ENCODE data around the gene OGFR. TPM values are rescaled to one million over a fixed set of nuclear protein-coding genes. Genes with fewer than 3 reads are reported as not detected.

Gene OGFR
- total RNA-seq, 6 experiments from 2014 or later, result 40.7 to 48.1 (median 47.0) TPM

- intact Hi-C loops (cut with DNase I), result no loop called here
- ATAC-seq (no peak), DNase-seq (no peak)
- H3K27me3 ChIP-seq, result no peaks in the 10 kb centered on the region
- H3K27ac ChIP-seq, result peak overlapping the region in 1 of 3 donors; percentile 93
- TF ChIP-seq POLR2A (IDR thresholded peaks at IDR 0.05), result no peak
- no peak for TF ChIP-seq CTCF (IDR thresholded peaks at IDR 0.05)
- H3K4me3 ChIP-seq, result peak overlapping the region; percentile 83 to 99 (median 98)
- H3K9me3 ChIP-seq, result no peaks in the 10 kb centered on the region
- peaks cover 0 to 37% (median 10%) of the 10 kb centered on the region in 4 donors for H3K4me1 ChIP-seq
- 27% methylated on average over 8 of the region's 25 CpGs for WGBS (ENCODE audit: insufficient coverage, low coverage, low lambda C conversion rate, missing lambda C conversion rate)
- H3K36me3 ChIP-seq, result peaks cover 2 to 37% (median 14%) of the 10 kb centered on the region in 4 donors
Observed at GRCh38 chr20:62804021-62804626, 511 bp upstream of the OGFR start.

GRCh38 chr20:62805155-62805710 is 598 bp downstream of the OGFR start:
- H3K27ac ChIP-seq, result peak overlapping the region; percentile 91 to 97 (median 93)
- H3K36me3 ChIP-seq, result peaks cover 7 to 37% (median 18%) of the 10 kb centered on the region in 4 donors
- ATAC-seq (peak in 1 of 4 donors; percentile 21), DNase-seq (no peak)
- intact Hi-C loops (cut with DNase I), result no loop called here
- peak overlapping the region; percentile 83 to 99 (median 98) for H3K4me3 ChIP-seq
- peaks cover 0 to 37% (median 10%) of the 10 kb centered on the region in 4 donors for H3K4me1 ChIP-seq
- H3K27me3 ChIP-seq, result no peaks in the 10 kb centered on the region
- no peaks in the 10 kb centered on the region for H3K9me3 ChIP-seq
- 0% methylated on average over 7 of the region's 58 CpGs for WGBS (ENCODE audit: insufficient coverage, low coverage, low lambda C conversion rate, missing lambda C conversion rate)
- no peak for TF ChIP-seq POLR2A (IDR thresholded peaks at IDR 0.05)
- no peak for TF ChIP-seq CTCF (IDR thresholded peaks at IDR 0.05)

- TF ChIP-seq POLR2A (IDR thresholded peaks at IDR 0.05) (peak; percentile 49), CTCF (IDR thresholded peaks at IDR 0.05) (no peak)
- WGBS (ENCODE audit: insufficient coverage, low coverage, low lambda C conversion rate, missing lambda C conversion rate), result 5% methylated on average over 10 of the region's 25 CpGs
- intact Hi-C loops (cut with DNase I), result no loop called here
- Histone ChIP-seq H3K4me1 (peaks cover 0 to 37% (median 10%) of the 10 kb centered on the region in 4 donors), H3K27ac (peak overlapping the region; percentile 91 to 97 (median 93)), H3K4me3 (peak overlapping the region; percentile 83 to 99 (median 98)), H3K27me3 (no peaks in the 10 kb centered on the region), H3K36me3 (peaks cover 7 to 37% (median 24%) of the 10 kb centered on the region in 4 donors), H3K9me3 (no peaks in the 10 kb centered on the region)
- ATAC-seq (peak; percentile 69 to 78 (median 74)), DNase-seq (peak; percentile 80 to 91 (median 90))
Observed at GRCh38 chr20:62805711-62806382, 1.2 kb downstream of the OGFR start.

GRCh38 chr20:62806383-62807050 is 1.9 kb downstream of the OGFR start:
- H3K4me1 ChIP-seq, result peaks cover 0 to 37% (median 10%) of the 10 kb centered on the region in 4 donors
- peak overlapping the region; percentile 83 to 99 (median 98) for H3K4me3 ChIP-seq
- H3K27ac ChIP-seq, result peak overlapping the region; percentile 91 to 97 (median 93)
- TF ChIP-seq CTCF (IDR thresholded peaks at IDR 0.05) (no peak), POLR2A (IDR thresholded peaks at IDR 0.05) (no peak)
- no peaks in the 10 kb centered on the region for H3K9me3 ChIP-seq
- no peak for DNase-seq
- WGBS (ENCODE audit: insufficient coverage, low coverage, low lambda C conversion rate, missing lambda C conversion rate), result 19% methylated on average over 3 of the region's 11 CpGs
- H3K36me3 ChIP-seq, result peaks cover 8 to 41% (median 27%) of the 10 kb centered on the region in 4 donors
- no peaks in the 10 kb centered on the region for H3K27me3 ChIP-seq
- ATAC-seq, result no peak
- intact Hi-C loops (cut with DNase I), result no loop called here
